ENCODE measurements around the gene BANK1. TPM values are rescaled to one million over a fixed set of nuclear protein-coding genes. Genes with fewer than 3 reads are reported as not detected.

Gene BANK1
- total RNA-seq, 1 donor from 2014 or later = 0.19 TPM

- no peak for DNase-seq (ENCODE audit: low spot score)
- Mint-ChIP-seq H3K27me3 (ENCODE audit: insufficient read depth, low read depth) (no peaks in the 10 kb centered on the region), H3K4me1 (no peaks in the 10 kb centered on the region), H3K36me3 (peaks cover 2% of the 10 kb centered on the region), H3K27ac (no peak overlapping the region), H3K9me3 (peaks cover 24% of the 10 kb centered on the region), H3K4me3 (no peak overlapping the region)
- TF ChIP-seq EZH2phosphoT487 (IDR thresholded peaks at IDR 0.05) (no peak), EZH2 (IDR thresholded peaks at IDR 0.05) (no peak)
- TF ChIP-seq, protein P1, sequence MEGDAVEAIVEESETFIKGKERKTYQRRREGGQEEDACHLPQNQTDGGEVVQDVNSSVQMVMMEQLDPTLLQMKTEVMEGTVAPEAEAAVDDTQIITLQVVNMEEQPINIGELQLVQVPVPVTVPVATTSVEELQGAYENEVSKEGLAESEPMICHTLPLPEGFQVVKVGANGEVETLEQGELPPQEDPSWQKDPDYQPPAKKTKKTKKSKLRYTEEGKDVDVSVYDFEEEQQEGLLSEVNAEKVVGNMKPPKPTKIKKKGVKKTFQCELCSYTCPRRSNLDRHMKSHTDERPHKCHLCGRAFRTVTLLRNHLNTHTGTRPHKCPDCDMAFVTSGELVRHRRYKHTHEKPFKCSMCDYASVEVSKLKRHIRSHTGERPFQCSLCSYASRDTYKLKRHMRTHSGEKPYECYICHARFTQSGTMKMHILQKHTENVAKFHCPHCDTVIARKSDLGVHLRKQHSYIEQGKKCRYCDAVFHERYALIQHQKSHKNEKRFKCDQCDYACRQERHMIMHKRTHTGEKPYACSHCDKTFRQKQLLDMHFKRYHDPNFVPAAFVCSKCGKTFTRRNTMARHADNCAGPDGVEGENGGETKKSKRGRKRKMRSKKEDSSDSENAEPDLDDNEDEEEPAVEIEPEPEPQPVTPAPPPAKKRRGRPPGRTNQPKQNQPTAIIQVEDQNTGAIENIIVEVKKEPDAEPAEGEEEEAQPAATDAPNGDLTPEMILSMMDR (IDR thresholded peaks at IDR 0.05) = no peak
- H3K36me3 ChIP-seq = no peaks in the 10 kb centered on the region
- H3K4me2 ChIP-seq = no peak overlapping the region
- H3F3A ChIP-seq (ENCODE audit: low read depth) = no peaks in the 10 kb centered on the region
- H4K20me1 ChIP-seq (ENCODE audit: low read depth) = no peaks in the 10 kb centered on the region
- no peak overlapping the region for H3K9ac ChIP-seq
- peaks cover 9% of the 10 kb centered on the region for H3K9me3 ChIP-seq (ENCODE audit: low read depth)
- H3K27me3 ChIP-seq = no peaks in the 10 kb centered on the region
- no peak overlapping the region for H2AFZ ChIP-seq (replicated peaks)
- H3K4me3 ChIP-seq = no peak overlapping the region
- H3K27ac ChIP-seq = no peak overlapping the region
- H3K4me1 ChIP-seq = no peaks in the 10 kb centered on the region
- no peaks in the 10 kb centered on the region for H3K79me2 ChIP-seq (ENCODE audit: low read depth)
Measured at GRCh38 chr4:102105983-102106382, 315.5 kb downstream of the BANK1 start.

DNA sequence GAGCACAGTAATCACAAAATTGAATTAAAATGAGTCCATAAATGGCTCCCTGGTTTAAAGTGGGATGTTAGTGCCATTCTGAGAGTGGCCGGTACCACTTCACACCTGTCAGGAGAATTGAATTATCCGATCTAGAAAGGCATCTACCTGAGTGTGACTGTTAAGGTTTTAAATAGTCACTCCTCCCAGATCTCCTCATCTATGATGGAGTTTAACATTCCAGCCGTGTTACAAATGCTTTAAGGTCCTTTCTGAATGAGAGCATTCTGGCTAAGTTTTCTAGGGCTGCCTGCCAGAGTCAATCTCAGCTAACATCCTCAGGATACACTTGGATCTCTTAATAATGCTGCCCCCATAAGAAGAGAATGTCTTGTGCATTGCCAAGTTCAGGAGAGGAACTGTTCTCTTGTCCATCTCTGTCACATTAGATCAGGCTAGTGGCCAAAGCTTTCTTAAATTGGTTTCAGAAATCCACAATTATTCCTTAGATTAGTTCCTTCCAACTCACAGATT lies 323.6 kb downstream of the BANK1 start:
- Histone ChIP-seq H3K9me3 (ENCODE audit: low read depth) (no peaks in the 10 kb centered on the region), H3F3A (ENCODE audit: low read depth) (no peaks in the 10 kb centered on the region), H3K4me1 (no peaks in the 10 kb centered on the region), H3K4me3 (no peak overlapping the region), H4K20me1 (ENCODE audit: low read depth) (no peaks in the 10 kb centered on the region), H3K9ac (no peak overlapping the region), H3K4me2 (no peak overlapping the region), H3K27ac (no peak overlapping the region), H3K27me3 (no peaks in the 10 kb centered on the region), H3K36me3 (no peaks in the 10 kb centered on the region), H2AFZ (replicated peaks) (no peak overlapping the region), H3K79me2 (ENCODE audit: low read depth) (no peaks in the 10 kb centered on the region)
- Mint-ChIP-seq H3K4me3 (no peak overlapping the region), H3K4me1 (no peaks in the 10 kb centered on the region), H3K27me3 (ENCODE audit: insufficient read depth, low read depth) (no peaks in the 10 kb centered on the region), H3K36me3 (no peaks in the 10 kb centered on the region), H3K27ac (no peak overlapping the region), H3K9me3 (no peaks in the 10 kb centered on the region)
- DNase-seq (ENCODE audit: low spot score) = no peak
- TF ChIP-seq EZH2phosphoT487 (IDR thresholded peaks at IDR 0.05) = no peak
- TF ChIP-seq, protein P1 (IDR thresholded peaks at IDR 0.05) = no peak
- no peak for TF ChIP-seq EZH2 (IDR thresholded peaks at IDR 0.05)

- H3K36me3 Mint-ChIP-seq = peaks cover 3% of the 10 kb centered on the region
- no peaks in the 10 kb centered on the region for H4K20me1 ChIP-seq (ENCODE audit: low read depth)
- H3K27me3 ChIP-seq = no peaks in the 10 kb centered on the region
- no peak for DNase-seq (ENCODE audit: low spot score)
- H3K36me3 ChIP-seq = no peaks in the 10 kb centered on the region
- peaks cover 7% of the 10 kb centered on the region for H3K9me3 Mint-ChIP-seq
- peaks cover 3% of the 10 kb centered on the region for H3K27me3 Mint-ChIP-seq (ENCODE audit: insufficient read depth, low read depth)
- H3K4me1 Mint-ChIP-seq = no peaks in the 10 kb centered on the region
- H3K79me2 ChIP-seq (ENCODE audit: low read depth) = no peaks in the 10 kb centered on the region
- no peaks in the 10 kb centered on the region for H3F3A ChIP-seq (ENCODE audit: low read depth)
- H3K4me3 Mint-ChIP-seq = no peak overlapping the region
- H3K27ac ChIP-seq = no peak overlapping the region
- H2AFZ ChIP-seq (replicated peaks) = no peak overlapping the region
- no peak overlapping the region for H3K4me2 ChIP-seq
- H3K4me1 ChIP-seq = no peaks in the 10 kb centered on the region
- H3K4me3 ChIP-seq = no peak overlapping the region
- TF ChIP-seq EZH2 (IDR thresholded peaks at IDR 0.05) (no peak), EZH2phosphoT487 (IDR thresholded peaks at IDR 0.05) (no peak)
- TF ChIP-seq, protein P1 (IDR thresholded peaks at IDR 0.05) = no peak
- no peak overlapping the region for H3K9ac ChIP-seq
- no peak overlapping the region for H3K27ac Mint-ChIP-seq
- H3K9me3 ChIP-seq (ENCODE audit: low read depth) = no peaks in the 10 kb centered on the region
Measured at GRCh38 chr4:102116121-102116520, 325.6 kb downstream of the BANK1 start.
